Common myeloid progenitor, CD34-positive (primary cell): ENCODE measurements around the gene PKNOX2.
"Not testable (repeated sequence)": the region's sequence is repeated elsewhere in the genome, so short reads cannot be mapped to it uniquely, and the experiment has no call there.

Experiments
- CTCF ChIA-PET: fragments of 350-600 bp; sonication (Branson Sonifier 250); formaldehyde crosslinking; loops from one replicate; lab custom pipeline; 2021; ENCODE audit warnings: antibody characterized with exemption; lab: Charles Lee
- POLR2A ChIA-PET: fragments of 350-600 bp; sonication (Branson Sonifier 250); formaldehyde crosslinking; loops from one replicate; lab custom pipeline; 2021; ENCODE audit warnings: antibody characterized with exemption; lab: Charles Lee
- DNase-seq, 3 donors: peaks; one replicate each; pipeline versions ENCODE4 v3.0.0 to v3.0.0-alpha.2; 2013
- H3K27ac ChIP-seq, 2 experiments: 1 replicate in 1 of 2; 2 replicates in 1 of 2; pipeline ENCODE4 v1.7.0; 2013; ENCODE audit warnings: inconsistent platforms in 2 of 2, low read length in 2 of 2, mild to moderate bottlenecking in 2 of 2, low read depth in 1 of 2, moderate library complexity in 1 of 2; ENCODE audit not compliant: severe bottlenecking in 2 of 2, insufficient read depth in 1 of 2, poor library complexity in 1 of 2
- H3K27me3 ChIP-seq, 5 experiments: replicated peaks in 2 of 5; 1 replicate in 3 of 5; 2 replicates in 2 of 5; pipeline versions ENCODE4 v1.6.1 to v1.7.0; 2013; ENCODE audit warnings: low read length in 4 of 5, mild to moderate bottlenecking in 2 of 5, moderate library complexity in 2 of 5, inconsistent platforms in 1 of 5; ENCODE audit not compliant: insufficient read depth in 5 of 5, control insufficient read depth in 4 of 5
- H3K36me3 ChIP-seq, 4 experiments: 1 replicate in 2 of 4; 2 replicates in 2 of 4; pipeline versions ENCODE4 v1.6.1 to v1.7.0; 2013; ENCODE audit warnings: low read length in 3 of 4, control low read depth in 1 of 4, mild to moderate bottlenecking in 1 of 4; ENCODE audit not compliant: control insufficient read depth in 4 of 4, insufficient read depth in 4 of 4
- H3K4me1 ChIP-seq, 4 experiments: 1 replicate in 3 of 4; 2 replicates in 1 of 4; pipeline versions ENCODE4 v1.6.1 to v1.7.1; 2013; ENCODE audit warnings: low read length in 3 of 4, mild to moderate bottlenecking in 3 of 4, control low read depth in 1 of 4, inconsistent platforms in 1 of 4, moderate library complexity in 1 of 4; ENCODE audit not compliant: control insufficient read depth in 4 of 4, insufficient read depth in 4 of 4; ENCODE audit errors: control extremely low read depth in 1 of 4
- H3K4me3 ChIP-seq, 7 experiments: 1 replicate in 4 of 7; 2 replicates in 3 of 7; pipeline versions ENCODE4 v1.5.1 to v1.7.0; 2013; ENCODE audit warnings: mild to moderate bottlenecking in 7 of 7, low read length in 6 of 7, moderate library complexity in 6 of 7, inconsistent platforms in 2 of 7, low read depth in 2 of 7, control low read depth in 1 of 7; ENCODE audit not compliant: insufficient read depth in 4 of 7, control insufficient read depth in 1 of 7; ENCODE audit errors: extremely low read depth in 1 of 7
- H3K9me3 ChIP-seq, 5 experiments: 1 replicate in 4 of 5; 2 replicates in 1 of 5; pipeline versions ENCODE4 v1.6.1 to v1.7.1; 2013; ENCODE audit warnings: low read length in 4 of 5, mild to moderate bottlenecking in 2 of 5, inconsistent platforms in 1 of 5, low read depth in 1 of 5, moderate library complexity in 1 of 5; ENCODE audit not compliant: control insufficient read depth in 4 of 5, insufficient read depth in 2 of 5; ENCODE audit errors: control extremely low read depth in 1 of 5
- WGBS: methylation state at CpG from one replicate; pipeline ENCODE4 v1.1.5; 2013; ENCODE audit not compliant: insufficient coverage; 5-methylcytosine and 5-hydroxymethylcytosine counted together

The PKNOX2 gene

GRCh38 chr11:125211948-125212340, 47.4 kb downstream of the PKNOX2 start:
- ChIA-PET POLR2A (no interaction called here), CTCF (no interaction called here)
- no peaks in the 10 kb centered on the region for H3K36me3 ChIP-seq
- H3K4me1 ChIP-seq = no peaks in the 10 kb centered on the region
- H3K4me3 ChIP-seq = no peak overlapping the region
- H3K27ac ChIP-seq = no peak overlapping the region
- no peak for DNase-seq
- WGBS = 100% methylated on average over 2 of the region's 4 CpGs
- no peaks in the 10 kb centered on the region for H3K9me3 ChIP-seq
- peaks cover 2 to 57% (median 21%) of the 10 kb centered on the region in 5 experiments for H3K27me3 ChIP-seq

- ChIA-PET POLR2A (no interaction called here), CTCF (no interaction called here)
- no peaks in the 10 kb centered on the region for H3K36me3 ChIP-seq
- WGBS = 70% methylated on average over 14 of the region's 18 CpGs
- no peaks in the 10 kb centered on the region for H3K4me1 ChIP-seq
- no peak for DNase-seq
- no peaks in the 10 kb centered on the region for H3K9me3 ChIP-seq
- no peak overlapping the region for H3K27ac ChIP-seq
- peaks cover 2 to 50% (median 23%) of the 10 kb centered on the region in 5 experiments for H3K27me3 ChIP-seq
- H3K4me3 ChIP-seq = no peak overlapping the region
Observed at GRCh38 chr11:125214601-125215565, 50.3 kb downstream of the PKNOX2 start.

- no peak for DNase-seq
- ChIA-PET POLR2A (no interaction called here), CTCF (no interaction called here)
- H3K36me3 ChIP-seq = no peaks in the 10 kb centered on the region
- H3K9me3 ChIP-seq = no peaks in the 10 kb centered on the region
- 72% methylated on average over 6 of the region's 6 CpGs for WGBS
- peaks cover 2 to 46% (median 18%) of the 10 kb centered on the region in 5 experiments for H3K27me3 ChIP-seq
- no peak overlapping the region for H3K27ac ChIP-seq
- no peak overlapping the region for H3K4me3 ChIP-seq
- H3K4me1 ChIP-seq = no peaks in the 10 kb centered on the region
Observed at GRCh38 chr11:125215976-125216375, 51.4 kb downstream of the PKNOX2 start.

- Histone ChIP-seq H3K27me3 (peaks cover 0 to 39% (median 18%) of the 10 kb centered on the region in 5 experiments), H3K36me3 (no peaks in the 10 kb centered on the region), H3K9me3 (no peaks in the 10 kb centered on the region), H3K27ac (no peak overlapping the region), H3K4me1 (no peaks in the 10 kb centered on the region), H3K4me3 (no peak overlapping the region)
- no peak for DNase-seq
- ChIA-PET CTCF (interaction anchor here (0.8 to 1.2 kb wide), 2 partner anchors 15 to 18 kb away, joined by 3 read pairs; no protein-coding TSS in a partner anchor), POLR2A (no interaction called here)
- 77% methylated on average over 3 of the region's 4 CpGs for WGBS
Observed at GRCh38 chr11:125218336-125218735, 53.8 kb downstream of the PKNOX2 start.

- DNase-seq = no peak
- ChIA-PET POLR2A (no interaction called here), CTCF (no interaction called here)
- H3K27ac ChIP-seq = no peak overlapping the region
- H3K4me1 ChIP-seq = no peaks in the 10 kb centered on the region
- no peaks in the 10 kb centered on the region for H3K9me3 ChIP-seq
- peaks cover 0 to 22% (median 11%) of the 10 kb centered on the region in 5 experiments for H3K27me3 ChIP-seq
- WGBS = 78% methylated on average over 6 of the region's 10 CpGs
- no peaks in the 10 kb centered on the region for H3K36me3 ChIP-seq
- H3K4me3 ChIP-seq = no peak overlapping the region
Observed at GRCh38 chr11:125221461-125221860, 56.9 kb downstream of the PKNOX2 start.

- Histone ChIP-seq H3K4me3 (no peak overlapping the region), H3K4me1 (no peaks in the 10 kb centered on the region), H3K9me3 (no peaks in the 10 kb centered on the region), H3K27me3 (peaks cover 0 to 19% (median 5%) of the 10 kb centered on the region in 5 experiments), H3K36me3 (no peaks in the 10 kb centered on the region), H3K27ac (no peak overlapping the region)
- ChIA-PET POLR2A (no interaction called here), CTCF (no interaction called here)
- DNase-seq = no peak
- WGBS = 98% methylated on average over 4 of the region's 4 CpGs
Observed at GRCh38 chr11:125222494-125222893, 57.9 kb downstream of the PKNOX2 start.

- POLR2A ChIA-PET, H3K4me3 ChIP-seq, H3K36me3 ChIP-seq, DNase-seq, H3K9me3 ChIP-seq, H3K4me1 ChIP-seq, CTCF ChIA-PET, H3K27ac ChIP-seq: not testable (repeated sequence)
- 100% methylated on average over 2 of the region's 6 CpGs for WGBS
- H3K27me3 ChIP-seq = peaks cover 0 to 14% (median 5%) of the 10 kb centered on the region in 5 experiments
Observed at GRCh38 chr11:125223161-125223560, 58.6 kb downstream of the PKNOX2 start.
